ENCODE measurements around the gene ATP6AP1.
"Not testable (repeated sequence)": the region's sequence is repeated elsewhere in the genome, so short reads cannot be mapped to it uniquely, and the experiment has no call there.

Gene ATP6AP1

DNA sequence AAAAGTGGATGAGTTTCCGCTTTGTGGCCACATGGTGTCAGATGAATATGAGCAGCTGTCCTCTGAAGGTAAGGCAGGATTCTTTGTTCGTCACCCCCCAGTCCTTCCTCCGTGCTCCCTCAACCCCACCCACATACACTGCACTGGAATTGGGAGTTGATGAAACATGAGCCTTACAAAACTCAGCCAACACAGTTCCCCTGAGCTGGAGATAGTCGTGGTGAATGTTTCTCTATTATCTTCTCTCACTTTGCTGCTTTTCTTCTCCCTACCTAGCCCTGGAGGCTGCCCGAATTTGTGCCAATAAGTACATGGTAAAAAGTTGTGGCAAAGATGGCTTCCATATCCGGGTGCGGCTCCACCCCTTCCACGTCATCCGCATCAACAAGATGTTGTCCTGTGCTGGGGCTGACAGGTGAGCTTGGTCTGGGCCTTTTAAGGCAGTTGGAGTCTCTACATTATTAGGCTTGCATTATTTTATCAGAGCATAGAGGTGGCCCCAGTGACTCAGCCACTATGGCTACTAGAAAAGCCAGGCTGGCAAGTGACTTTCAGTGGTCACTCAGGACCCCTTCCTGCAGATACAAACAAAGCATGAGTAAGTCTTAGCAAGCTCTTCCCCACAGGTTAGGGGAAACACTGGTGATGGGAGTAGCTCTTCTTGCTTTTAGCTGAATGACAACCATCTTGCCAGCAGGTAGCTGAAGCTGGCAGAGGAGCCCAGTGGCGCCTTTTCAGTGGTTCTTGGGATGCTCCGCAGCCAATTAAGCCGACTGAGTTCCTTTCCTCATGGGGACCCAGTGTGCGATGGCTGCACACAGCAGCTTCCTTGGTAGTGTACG, 28.7 kb upstream of the ATP6AP1 start:
- DNase-seq (ENCODE audit: low read depth in 1 of 2, low spot score in 1 of 2), result no peak

DNA sequence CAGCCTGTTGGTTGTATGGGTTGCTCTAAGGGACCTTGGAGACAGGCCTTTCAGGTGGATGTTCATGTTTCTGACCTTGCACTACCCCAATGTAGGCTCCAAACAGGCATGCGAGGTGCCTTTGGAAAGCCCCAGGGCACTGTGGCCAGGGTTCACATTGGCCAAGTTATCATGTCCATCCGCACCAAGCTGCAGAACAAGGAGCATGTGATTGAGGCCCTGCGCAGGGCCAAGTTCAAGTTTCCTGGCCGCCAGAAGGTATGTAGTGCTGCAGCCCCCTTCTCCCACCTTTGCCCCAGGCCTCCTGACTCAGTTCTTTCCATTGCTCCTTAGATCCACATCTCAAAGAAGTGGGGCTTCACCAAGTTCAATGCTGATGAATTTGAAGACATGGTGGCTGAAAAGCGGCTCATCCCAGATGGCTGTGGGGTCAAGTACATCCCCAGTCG, 28.1 kb upstream of the ATP6AP1 start:
- DNase-seq (ENCODE audit: low read depth in 1 of 2, low spot score in 1 of 2), result not testable (repeated sequence)

DNA sequence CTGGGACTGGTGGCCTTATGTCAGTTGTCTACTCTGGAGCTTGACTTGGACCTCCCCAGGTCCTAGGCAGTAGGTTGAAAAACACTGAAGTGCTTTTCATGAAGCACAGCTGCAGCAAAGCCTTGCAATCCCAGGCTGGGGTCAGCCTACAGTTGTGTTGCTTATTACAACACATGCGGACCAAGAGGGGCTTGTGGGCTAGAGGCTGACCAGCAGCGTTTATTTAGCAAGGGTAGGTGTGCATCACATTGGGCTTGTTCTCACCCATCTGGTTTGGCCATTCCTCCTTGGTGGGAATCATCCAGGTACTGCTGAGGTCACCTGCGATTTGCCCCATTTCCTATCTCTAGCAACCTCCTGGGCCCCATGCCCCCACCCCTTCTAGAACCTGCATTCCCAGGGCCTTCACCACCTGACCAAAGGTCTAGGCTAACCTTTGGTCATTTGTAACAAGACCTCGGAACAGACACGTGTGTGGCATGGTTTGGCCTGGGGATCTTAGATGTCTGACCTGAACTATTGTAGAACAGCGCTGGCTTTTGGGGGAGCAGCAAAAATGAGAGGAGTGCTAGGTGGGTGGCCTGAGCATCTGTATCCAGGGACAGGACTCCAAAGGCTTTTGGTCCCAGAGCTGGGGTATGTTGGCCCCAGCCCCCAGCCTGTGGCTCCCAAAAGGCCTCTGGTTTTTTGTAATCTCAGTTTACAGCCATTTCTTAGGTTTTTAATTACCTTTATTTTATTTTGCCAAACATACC, 27.3 kb upstream of the ATP6AP1 start:
- no peak for DNase-seq (ENCODE audit: low read depth in 1 of 2, low spot score in 1 of 2)

DNA sequence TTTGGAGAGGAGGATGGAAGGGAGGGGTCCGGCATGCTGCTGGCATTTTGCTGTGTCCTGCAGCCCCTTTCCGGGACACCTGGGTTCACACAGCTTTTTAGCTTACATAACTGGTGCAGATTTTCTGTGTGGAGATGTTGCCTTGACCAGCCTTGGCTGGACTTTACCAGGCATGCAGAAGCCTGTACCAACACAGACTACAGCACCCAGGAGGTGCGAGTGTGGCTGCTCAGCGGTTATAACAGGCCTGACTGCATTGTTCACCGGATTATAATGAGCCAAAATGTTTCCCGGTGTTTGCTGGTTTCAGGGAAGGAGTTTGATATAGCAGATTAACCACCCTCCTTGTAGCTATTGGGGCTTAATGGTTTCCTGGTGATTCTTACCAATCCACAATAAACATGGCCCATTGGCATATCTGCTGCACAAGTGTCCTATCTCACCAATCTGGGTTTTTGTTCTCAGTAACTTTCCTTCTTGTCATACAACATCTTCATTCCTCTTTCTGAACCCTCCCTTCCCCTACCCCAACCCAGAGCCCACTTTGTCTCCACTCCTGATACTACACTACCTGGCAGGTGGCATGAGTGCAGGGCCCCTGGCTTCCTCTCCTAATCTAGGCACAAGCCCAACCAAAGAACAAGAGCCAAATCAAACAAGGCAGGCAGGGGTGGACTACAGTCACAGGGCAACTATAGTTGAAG, 26.4 kb upstream of the ATP6AP1 start:
- no peak for DNase-seq (ENCODE audit: low read depth in 1 of 2, low spot score in 1 of 2)

DNA sequence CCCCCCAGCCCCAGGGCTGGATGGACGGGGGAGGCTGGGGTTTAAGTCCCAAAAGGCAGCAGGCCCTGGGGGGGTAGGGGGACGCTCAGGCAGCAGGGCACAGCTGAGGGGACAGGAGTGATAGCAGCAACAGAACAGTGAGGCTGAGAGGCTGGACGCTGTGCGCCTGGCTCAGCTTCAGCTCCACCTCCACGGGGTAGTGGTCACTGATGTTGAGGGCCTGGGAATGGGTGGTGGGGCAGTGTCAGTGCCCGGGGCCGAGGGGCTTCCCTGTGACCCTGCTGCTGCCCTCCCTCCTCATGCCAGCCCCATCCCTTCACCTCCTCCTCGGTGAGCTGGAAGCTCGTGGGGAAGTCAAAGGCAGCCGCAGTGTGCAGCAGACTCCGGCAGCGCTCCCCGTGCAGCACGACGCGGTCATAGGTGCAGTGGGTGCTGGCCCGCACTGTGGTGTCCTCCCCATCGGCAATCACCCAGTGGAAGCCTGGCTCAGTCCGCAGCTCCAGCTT, 25.8 kb upstream of the ATP6AP1 start:
- DNase-seq (ENCODE audit: low read depth in 1 of 2, low spot score in 1 of 2), result no peak

DNA sequence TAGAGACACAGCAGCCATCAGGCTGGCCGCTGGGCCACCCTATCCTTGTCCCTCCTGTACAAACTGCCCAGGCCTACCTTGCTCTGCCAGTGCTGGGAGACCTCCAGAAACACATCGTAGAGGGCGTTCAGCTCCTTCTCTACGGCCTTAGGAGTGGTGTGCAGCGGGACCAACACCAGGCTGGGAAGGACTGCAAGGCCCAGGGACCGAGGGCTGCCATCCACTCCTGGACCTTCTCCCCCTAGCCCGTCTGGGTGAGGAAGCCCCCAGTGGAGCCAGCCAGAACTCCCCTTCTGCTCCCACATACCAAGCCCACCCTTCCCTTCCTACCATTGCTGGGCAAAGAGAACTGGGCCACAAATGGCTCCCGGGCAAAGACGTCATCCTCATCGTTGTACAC, 25.3 kb upstream of the ATP6AP1 start:
- no peak for DNase-seq (ENCODE audit: low read depth in 1 of 2, low spot score in 1 of 2)

DNA sequence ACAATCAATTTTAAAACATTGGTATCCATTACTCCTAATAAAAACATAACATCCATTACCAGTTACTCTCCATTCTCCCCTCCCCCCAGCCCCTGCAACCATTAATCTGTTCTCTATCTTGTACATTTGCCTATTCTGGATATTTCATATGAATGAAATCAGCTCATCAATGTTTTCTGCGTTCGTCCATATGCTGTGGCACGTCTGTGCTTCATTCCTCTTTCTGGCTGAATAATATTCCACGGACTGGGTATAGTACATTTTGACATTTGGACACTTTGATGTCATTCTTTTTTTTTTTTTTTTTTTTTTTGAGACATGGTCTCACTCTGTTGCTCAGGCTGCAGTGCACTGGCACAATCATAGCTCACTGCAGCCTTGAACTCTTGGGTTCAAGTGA, 24.6 kb upstream of the ATP6AP1 start:
- no peak for DNase-seq (ENCODE audit: low read depth in 1 of 2, low spot score in 1 of 2)

DNA sequence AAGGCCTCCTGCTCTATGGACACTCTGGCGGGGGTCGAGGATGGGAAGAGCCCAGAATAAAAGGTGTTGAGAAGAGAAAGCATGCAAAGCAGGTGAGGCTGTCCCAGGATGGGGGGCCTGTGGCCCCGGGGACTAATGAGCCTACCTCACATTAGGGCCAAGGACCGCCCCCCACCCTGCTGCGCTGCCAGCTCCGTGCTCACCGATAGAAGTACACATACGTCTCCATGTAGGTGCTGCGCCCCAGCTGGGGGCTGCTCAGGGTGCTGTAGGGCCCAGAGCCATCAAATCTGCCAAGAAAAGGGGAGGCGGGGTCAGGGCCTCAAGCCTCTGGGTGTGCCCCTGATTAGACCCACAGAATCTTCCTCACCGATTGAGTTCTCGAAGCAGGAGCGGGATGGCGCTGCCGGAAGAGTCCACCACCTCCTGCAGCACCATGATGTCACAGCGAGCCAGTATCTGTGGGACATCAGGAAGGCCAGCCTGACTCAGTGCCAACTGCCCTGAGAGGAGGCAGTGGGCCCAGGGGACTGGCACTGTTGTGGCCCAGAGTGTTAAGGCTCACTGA, 23.8 kb upstream of the ATP6AP1 start:
- no peak for DNase-seq (ENCODE audit: low read depth in 1 of 2, low spot score in 1 of 2)

DNA sequence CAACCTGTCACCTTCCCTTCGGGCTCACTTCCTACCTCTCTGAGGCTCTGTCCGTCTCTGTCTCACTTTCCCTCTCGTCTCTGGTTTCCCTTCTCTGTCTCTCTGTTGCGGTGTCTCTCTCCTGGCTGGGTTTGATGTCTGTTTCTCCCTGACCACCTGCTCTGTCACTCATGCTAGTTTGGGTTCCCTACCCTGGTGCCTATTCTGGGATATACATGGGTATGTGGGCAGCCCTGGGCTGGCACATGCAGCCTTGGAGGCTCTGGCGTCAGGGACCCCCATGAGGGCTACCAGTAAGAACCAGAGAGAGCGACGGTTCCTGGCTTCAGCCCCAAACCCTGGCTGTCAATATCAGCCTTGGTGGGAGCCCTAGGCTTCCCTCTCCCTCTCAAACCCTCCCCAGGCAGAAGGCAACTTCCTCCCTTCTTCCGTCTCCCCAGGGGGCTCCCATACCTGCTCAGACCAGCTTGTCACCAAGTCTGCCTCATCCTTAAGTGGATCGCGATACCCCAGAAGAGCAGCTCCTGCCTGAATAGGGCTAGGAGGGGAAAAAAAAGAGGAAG, 19.7 kb upstream of the ATP6AP1 start:
- DNase-seq (ENCODE audit: low read depth in 1 of 2, low spot score in 1 of 2), result no peak

DNA sequence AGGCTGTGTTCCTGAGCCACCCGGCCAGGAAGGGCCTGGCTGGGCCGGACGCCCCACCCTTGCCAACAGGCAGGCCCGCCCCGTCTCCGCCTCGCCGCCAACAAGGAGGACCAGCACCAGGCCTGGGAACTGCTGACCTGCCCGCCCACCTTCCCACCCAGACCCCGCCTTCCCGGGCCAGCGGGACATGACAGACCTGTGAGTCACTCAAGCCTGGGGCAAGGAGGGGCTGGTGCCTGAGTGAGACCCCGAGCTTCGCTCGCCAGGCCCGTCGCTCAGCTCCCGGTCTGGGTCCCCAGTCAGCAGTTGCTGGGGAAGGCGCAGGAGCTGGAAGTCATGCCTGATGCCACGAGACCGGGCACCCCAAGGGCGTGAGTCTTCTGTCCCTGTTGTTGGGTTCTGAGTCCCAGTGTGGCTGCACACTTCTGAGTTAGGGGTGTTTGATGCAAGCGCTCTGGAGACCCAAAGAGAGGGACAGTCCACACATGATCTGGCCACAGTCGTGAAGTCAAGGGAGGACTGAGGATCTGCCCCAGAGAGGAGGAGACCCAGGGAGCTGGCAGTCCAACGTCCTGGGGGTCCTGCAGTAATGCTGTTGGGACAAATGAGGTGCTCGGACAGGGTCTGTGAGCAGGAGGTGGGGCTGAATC, 19.1 kb upstream of the ATP6AP1 start, which contains the start of gene DNASE1L1:
DNASE1L1 (minus strand) TSS at position 33 of the 650 bp plus-strand sequence. CDS start 3,686 bp downstream, outside the sequence.
- no peak for DNase-seq (ENCODE audit: low read depth in 1 of 2, low spot score in 1 of 2)

DNA sequence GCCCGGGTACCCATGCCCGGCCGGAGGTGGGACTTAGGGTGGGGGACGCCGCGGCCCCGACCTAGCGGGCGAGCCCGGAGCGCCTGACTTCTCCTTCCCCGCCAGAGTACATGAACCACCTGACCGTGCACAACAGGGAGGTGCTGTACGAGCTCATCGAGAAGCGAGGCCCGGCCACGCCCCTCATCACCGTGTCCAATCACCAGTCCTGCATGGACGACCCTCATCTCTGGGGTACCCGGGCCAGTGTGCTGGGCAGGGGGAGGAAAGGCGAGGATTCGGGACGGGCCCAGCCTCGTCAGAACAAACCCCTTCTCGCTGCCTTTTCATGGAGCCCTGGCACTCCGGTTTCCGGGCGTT, 16.5 kb upstream of the ATP6AP1 start:
- DNase-seq (ENCODE audit: low read depth in 1 of 2, low spot score in 1 of 2), result no peak

DNA sequence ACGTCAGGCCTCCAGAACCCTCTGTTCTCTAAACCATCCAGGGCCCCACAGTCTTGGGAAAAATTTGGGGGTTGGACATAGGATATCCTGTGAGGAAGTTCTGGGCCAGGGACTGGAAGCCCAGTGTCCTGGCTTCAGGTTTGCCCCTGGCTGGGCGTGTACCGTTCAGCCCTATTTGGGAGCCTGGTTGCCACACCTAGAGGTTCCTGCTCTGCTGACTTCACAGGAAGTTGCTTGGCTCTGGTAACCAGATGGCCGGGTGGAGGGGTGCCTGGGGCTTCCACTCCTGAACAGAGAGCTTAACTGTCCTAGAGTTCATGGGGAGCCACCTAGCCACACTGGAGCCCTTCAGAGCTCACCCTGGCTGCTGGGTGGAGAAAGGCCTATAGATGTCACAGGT, 16.0 kb upstream of the ATP6AP1 start:
- no peak for DNase-seq (ENCODE audit: low read depth in 1 of 2, low spot score in 1 of 2)

DNA sequence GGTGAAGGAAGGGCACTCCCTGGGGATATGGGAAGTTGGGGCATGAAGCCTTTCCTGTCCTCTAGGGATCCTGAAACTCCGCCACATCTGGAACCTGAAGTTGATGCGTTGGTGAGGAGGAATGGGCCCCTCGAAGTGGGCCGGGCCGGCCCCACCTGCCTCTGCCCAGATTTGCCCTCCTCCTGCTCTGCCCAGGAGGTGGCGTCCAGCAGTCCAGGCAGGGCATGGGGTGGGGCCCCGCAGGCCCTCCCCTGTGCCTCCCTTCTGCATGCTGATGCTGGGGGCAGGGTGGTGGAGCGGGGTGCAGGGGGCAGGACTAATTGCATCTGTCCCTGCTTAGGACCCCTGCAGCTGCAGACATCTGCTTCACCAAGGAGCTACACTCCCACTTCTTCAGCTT, 15.3 kb upstream of the ATP6AP1 start:
- DNase-seq (ENCODE audit: low read depth in 1 of 2, low spot score in 1 of 2), result no peak

DNA sequence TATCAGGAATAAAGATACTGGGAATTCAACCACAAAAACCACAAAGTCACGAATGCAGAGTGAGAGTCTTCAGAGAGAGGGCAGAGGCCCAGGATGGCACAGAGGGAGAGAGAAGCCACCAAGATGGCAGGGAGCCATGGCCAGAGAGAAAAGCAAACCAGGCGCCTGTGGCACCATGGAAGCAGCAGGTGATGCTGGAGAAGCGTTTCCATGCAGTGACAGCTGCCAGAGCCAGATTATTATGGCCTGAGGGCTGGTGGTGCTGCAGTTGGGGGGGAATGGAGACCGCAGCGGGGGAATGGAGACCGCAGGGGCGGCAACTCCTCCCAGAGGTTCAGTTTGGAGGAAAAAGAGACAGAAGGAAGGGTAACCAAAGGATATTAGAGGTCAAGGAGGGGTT, 11.3 kb upstream of the ATP6AP1 start:
- no peak for DNase-seq (ENCODE audit: low read depth in 1 of 2, low spot score in 1 of 2)

DNA sequence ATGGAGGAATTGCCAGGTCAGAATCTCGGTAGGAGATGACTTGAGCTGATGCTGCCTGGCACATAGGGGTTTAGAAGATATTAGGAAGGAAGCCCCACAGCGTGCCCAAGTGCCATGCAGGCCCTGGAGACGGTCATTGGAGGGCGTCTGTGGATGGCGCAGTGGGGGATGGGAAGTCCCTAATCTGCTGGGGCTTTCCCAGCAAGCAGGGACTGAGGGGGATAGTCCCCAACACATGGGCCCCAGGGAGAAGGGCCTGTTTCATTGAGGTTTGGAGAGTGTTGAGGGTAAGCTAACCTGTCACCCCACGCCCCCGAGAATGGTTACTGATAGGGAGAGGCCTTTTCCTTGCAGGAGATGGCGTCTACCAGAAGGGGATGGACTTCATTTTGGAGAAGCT, 9.3 kb upstream of the ATP6AP1 start:
- no peak for DNase-seq (ENCODE audit: low read depth in 1 of 2, low spot score in 1 of 2)

DNA sequence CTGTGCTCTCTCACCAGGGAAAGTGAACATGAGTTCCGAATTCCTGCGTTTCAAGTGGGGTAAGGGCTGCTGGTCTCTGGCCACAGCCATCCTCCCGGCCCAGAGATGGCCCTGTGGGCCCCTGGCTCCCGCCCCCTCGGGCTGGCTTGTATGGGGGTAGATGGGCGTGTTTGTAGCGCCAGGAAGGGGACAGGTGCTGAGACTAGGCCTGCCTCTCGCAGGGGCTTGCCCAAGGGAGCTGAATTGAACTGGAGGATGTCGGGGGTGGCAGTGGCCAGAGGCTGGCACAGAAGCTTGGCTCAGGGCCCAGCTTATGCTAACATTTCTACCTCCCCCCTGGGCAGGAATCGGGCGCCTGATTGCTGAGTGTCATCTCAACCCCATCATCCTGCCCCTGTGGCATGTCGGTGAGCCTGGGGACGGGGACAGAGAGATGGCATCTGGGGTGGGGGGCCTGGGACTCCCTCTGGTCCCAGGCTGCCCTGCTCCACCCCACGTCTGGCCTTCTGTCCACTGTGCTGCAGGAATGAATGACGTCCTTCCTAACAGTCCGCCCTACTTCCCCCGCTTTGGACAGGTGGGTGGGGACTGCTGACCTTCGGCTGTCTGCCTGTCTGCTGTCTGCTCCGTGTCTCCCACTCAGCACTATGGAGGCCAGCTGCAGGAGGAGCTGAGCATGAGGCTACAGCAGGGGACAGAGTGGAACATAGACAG, 8.6 kb upstream of the ATP6AP1 start:
- DNase-seq (ENCODE audit: low read depth in 1 of 2, low spot score in 1 of 2), result no peak

DNA sequence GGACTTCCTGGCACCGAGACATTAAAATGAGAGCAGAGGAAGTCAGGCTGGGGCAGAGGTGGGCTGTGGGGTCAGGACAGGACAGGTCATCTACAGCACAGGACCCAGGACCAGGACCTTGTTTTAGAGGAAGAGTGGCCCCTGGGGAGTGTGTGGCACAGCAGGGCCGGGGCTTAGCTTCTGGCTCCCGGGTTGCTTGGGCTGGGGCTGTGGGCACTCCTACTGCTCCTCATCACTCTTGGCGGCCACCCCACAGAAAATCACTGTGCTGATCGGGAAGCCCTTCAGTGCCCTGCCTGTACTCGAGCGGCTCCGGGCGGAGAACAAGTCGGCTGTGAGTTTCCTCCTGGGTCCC, 8.1 kb upstream of the ATP6AP1 start:
- no peak for DNase-seq (ENCODE audit: low read depth in 1 of 2, low spot score in 1 of 2)

DNA sequence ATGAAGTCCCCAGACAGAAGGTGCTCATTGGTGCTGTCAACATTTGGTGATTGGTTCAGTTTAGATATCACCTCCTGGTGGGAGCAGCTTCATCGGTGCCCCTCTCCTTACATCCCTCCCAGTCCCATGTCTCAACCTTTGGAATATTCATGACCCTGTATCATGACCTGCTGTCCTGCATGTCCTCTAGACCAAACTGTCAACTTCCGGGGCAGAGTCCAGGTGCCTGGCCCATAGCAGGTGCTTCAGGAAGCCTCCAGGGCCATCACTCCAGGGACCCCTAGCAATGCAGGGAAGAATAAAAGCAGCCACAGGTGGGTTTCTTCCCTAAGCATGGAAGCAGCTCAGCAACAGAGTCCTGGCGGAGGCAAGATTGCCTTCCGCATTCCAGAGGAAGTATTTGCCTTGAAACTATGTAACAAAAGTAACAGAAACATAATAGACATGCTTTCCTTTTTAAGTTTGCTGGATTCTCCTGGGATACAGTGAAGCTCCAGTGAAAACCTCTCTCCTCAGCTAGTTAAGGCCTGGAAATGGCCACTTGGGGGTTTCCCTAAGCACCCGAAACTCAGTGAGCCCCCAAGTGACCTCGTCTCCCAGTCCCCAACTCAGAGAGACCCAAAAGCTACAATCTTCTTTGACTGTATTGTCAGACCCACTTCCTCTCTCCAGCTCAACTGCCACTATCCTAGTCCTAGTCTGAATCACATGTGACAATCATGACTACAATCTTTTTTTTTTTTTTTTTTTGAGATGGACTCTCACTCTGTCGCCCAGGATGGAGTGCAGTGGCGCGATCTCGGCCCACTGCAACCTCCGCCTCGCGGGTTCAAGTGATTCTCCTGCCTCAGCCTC, 1.3 kb upstream of the ATP6AP1 start:
- no peak for DNase-seq (ENCODE audit: low read depth in 1 of 2, low spot score in 1 of 2)

DNA sequence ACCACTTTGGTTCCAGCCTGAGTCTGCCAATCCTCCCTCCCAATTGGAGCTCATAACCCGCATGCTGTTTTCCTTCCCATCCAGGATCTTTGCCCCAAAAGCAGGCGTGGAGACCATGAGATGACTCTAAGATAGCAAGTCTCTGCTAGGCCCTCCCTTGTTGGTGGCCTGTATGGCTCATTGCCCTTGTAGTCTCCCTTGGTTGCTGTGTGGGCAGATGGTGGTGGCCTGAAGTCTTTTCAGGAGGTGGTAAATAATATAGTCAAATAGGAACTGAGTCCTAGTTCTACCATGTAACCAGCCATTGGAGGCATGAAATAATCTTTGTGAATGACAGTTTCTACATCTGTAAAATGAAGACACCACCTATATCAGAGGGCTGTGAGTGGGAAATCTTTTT, 1.2 kb downstream of the ATP6AP1 start:
- DNase-seq (ENCODE audit: low read depth in 1 of 2, low spot score in 1 of 2), result no peak

Data from activated T-helper 1 cell treated with anti-CD3 and anti-CD28 coated beads, Interleukin-2, amount 50 U/mL, for 16 hours (primary cell).